ENCODE results near the gene HCN2. TPM values are rescaled to one million over a fixed set of nuclear protein-coding genes. Genes with fewer than 3 reads are reported as not detected.
"Not testable (repeated sequence)": the region's sequence is repeated elsewhere in the genome, so short reads cannot be mapped to it uniquely, and the experiment has no call there.

Gene HCN2
- total RNA-seq, 1 experiment from 2014 or later = 1.2 TPM

- in situ Hi-C loops (cut with HindIII; ENCODE audit: low pct_unique_long_range_greater_than_20kb, low sequenced_read_pairs) = no loop called here
- no peak for DNase-seq (ENCODE audit: low read depth, low spot score)
These were observed 33.0 kb downstream of the HCN2 start for GRCh38 chr19:622666-623065.

DNA sequence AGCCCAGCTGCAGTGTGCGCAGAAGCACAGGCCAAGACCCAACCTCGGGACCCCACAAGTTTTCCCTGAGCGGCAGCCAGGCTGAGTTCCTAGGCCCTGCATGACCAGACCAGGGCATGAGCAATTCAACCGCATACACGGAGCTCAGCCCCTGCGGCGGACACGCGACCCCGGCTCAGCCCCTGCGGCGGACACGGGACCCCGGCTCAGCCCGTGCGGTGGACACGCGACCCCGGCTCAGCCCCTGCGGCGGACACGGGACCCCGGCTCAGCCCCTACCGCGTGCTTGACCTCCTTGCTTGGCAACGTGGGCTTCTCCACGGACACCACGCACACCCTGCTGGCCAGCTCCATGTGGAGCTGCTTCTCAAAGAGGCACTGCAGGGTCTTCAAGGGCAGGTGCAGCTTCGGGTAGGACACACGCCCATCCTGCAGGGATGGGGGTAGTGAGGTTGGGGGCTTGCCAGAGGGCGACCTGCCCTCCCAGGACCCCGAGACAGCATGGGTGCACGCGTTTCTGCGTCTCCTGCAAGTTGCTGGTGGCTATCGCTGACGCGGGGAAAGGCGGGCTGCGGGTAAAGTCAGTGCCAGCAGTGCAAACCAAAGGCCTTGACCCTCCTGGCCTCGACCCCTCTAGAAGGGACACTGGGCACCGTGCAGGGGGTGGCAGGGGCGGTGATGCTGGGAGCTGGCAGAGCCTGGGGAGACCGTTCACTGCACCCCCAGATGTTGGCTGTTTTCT is 33.7 kb downstream of the HCN2 start:
- no peak for DNase-seq (ENCODE audit: low read depth, low spot score)
- in situ Hi-C loops (cut with HindIII; ENCODE audit: low pct_unique_long_range_greater_than_20kb, low sequenced_read_pairs) = no loop called here

GRCh38 chr19:623974-624373 is 34.3 kb downstream of the HCN2 start:
- in situ Hi-C loops (cut with HindIII; ENCODE audit: low pct_unique_long_range_greater_than_20kb, low sequenced_read_pairs) = no loop called here
- DNase-seq (ENCODE audit: low read depth, low spot score) = no peak

GRCh38 chr19:624433-625109 is 34.9 kb downstream of the HCN2 start:
- DNase-seq (ENCODE audit: low read depth, low spot score) = no peak
- in situ Hi-C loops (cut with HindIII; ENCODE audit: low pct_unique_long_range_greater_than_20kb, low sequenced_read_pairs) = no loop called here

- in situ Hi-C loops (cut with HindIII; ENCODE audit: low pct_unique_long_range_greater_than_20kb, low sequenced_read_pairs) = no loop called here
- no peak for DNase-seq (ENCODE audit: low read depth, low spot score)
These were observed 35.6 kb downstream of the HCN2 start for GRCh38 chr19:625257-625656.

- DNase-seq (ENCODE audit: low read depth, low spot score); in situ Hi-C loops (cut with HindIII; ENCODE audit: low pct_unique_long_range_greater_than_20kb, low sequenced_read_pairs): not testable (repeated sequence)
These were observed 36.9 kb downstream of the HCN2 start for GRCh38 chr19:626566-626965.

DNA sequence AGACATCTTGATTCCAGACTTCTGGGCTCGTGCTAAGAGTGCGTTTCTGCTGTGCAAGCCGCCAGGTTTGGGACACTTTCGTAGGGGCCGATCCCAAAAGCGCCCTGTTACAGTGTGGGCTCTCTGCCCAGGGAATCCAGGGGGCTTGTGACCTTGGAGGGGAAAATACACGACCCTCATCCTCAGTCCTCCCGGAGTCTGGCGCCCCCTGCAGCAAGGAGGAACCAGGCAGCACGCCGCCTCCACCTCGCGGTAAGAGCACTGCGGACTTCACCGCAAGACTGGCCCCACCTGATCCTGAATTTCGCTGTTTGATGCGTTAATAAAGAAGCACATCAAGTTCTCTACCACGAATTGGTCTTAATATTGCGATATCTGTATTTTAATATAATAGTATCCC is 38.5 kb downstream of the HCN2 start:
- no peak for DNase-seq (ENCODE audit: low read depth, low spot score)
- in situ Hi-C loops (cut with HindIII; ENCODE audit: low pct_unique_long_range_greater_than_20kb, low sequenced_read_pairs) = no loop called here

GRCh38 chr19:629515-629914 is 39.8 kb downstream of the HCN2 start:
- in situ Hi-C loops (cut with HindIII; ENCODE audit: low pct_unique_long_range_greater_than_20kb, low sequenced_read_pairs); DNase-seq (ENCODE audit: low read depth, low spot score): not testable (repeated sequence)

GRCh38 chr19:629961-630714 is 40.5 kb downstream of the HCN2 start:
- in situ Hi-C loops (cut with HindIII; ENCODE audit: low pct_unique_long_range_greater_than_20kb, low sequenced_read_pairs) = no loop called here
- no peak for DNase-seq (ENCODE audit: low read depth, low spot score)

DNA sequence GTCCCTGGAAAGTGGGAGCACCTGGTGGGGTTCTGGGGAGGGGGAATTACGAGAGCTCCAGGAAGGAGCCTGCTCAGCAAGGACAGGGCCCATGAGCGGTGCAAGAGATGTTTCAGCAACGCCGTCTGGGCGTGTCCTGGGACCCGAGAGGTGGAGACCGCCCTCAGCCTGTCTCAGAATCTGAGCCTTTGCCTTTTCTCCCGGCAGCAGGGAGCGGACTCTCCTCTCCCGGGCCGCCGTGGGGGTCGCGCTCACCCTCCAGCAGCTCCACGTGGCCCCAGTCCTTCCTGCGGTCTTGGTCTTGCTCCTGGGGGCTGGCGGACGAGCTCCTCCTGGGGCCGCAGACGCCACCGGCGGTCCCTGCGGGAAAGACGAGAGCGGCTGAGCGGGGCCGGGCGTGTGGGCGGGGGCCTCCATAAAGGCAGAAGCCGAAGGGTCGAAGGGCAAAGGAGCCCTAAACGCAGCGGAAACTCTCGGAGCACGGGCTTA is 42.9 kb downstream of the HCN2 start:
- DNase-seq (ENCODE audit: low read depth, low spot score) = peak; percentile 39
- in situ Hi-C loops (cut with HindIII; ENCODE audit: low pct_unique_long_range_greater_than_20kb, low sequenced_read_pairs) = no loop called here

- in situ Hi-C loops (cut with HindIII; ENCODE audit: low pct_unique_long_range_greater_than_20kb, low sequenced_read_pairs) = no loop called here
- peak; percentile 96 for DNase-seq (ENCODE audit: low read depth, low spot score)
These were observed 43.5 kb downstream of the HCN2 start, which contains the start of gene POLRMT for GRCh38 chr19:633068-633785. TSS of gene POLRMT (minus strand) at chr19:633537. CDS start at chr19:633512, 25 bp downstream.

GRCh38 chr19:633786-634639 is 44.3 kb downstream of the HCN2 start:
- DNase-seq (ENCODE audit: low read depth, low spot score) = no peak
- in situ Hi-C loops (cut with HindIII; ENCODE audit: low pct_unique_long_range_greater_than_20kb, low sequenced_read_pairs) = no loop called here

GRCh38 chr19:634975-635652 is 45.4 kb downstream of the HCN2 start:
- DNase-seq (ENCODE audit: low read depth, low spot score) = no peak

DNA sequence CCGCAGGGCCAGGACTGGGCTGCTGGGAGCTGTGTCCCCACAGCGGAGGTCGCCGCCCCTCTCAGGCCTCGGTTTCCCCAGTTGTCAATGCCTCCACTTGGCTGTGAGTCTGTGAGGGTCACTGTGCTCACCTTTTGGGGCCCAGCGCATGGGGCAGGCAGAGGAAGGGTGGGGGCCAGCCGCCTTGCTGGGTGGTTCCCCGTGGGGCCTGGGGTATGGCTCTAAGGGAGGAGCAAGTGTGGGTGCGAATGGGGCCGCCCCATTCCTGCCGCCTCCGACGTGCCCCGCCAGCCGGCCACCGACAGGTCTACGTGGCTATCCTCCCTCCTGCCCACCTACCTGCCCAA is 49.2 kb downstream of the HCN2 start:
- in situ Hi-C loops (cut with HindIII; ENCODE audit: low pct_unique_long_range_greater_than_20kb, low sequenced_read_pairs) = no loop called here
- no peak for DNase-seq (ENCODE audit: low read depth, low spot score)

More at GRCh38 chr19:634975-635652, 45.4 kb downstream of the HCN2 start:
- in situ Hi-C loops (cut with HindIII; ENCODE audit: low pct_unique_long_range_greater_than_20kb, low sequenced_read_pairs) = no loop called here

DNA sequence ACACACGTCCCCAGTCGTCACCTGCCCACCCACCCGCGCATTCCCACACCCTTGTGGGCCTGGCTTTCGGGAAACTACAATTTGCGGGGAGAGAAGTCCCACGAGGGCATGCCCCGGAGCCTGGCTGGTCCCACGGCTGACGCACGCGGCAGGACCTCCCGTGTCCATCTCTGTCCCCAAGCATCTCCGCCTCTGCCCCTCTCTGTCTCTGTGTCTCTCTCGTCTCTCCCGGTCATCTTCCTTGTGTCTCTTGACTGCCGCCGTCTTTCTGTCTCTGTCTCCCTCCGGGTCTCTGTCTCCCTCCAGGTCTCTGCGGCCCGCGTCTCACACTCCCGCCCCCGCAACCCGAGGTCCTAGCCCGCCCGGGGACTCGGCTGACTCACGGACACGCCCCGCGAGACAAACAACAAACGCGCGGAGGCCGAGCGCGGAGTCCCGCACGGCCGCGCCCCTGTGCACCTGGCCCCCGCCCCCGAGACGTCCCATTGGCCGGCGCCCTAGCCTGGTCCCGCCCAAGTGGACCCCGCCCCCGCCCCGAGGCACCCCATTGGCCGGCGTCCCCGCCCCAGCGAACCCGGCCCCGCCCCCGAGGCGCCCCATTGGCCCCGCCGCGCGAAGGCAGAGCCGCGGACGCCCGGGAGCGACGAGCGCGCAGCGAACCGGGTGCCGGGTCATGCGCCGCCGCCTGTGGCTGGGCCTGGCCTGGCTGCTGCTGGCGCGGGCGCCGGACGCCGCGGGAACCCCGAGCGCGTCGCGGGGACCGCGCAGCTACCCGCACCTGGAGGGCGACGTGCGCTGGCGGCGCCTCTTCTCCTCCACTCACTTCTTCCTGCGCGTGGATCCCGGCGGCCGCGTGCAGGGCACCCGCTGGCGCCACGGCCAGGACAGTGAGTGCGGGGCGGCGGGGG is 49.8 kb downstream of the HCN2 start, which contains the start of gene FGF22:
TSS of gene FGF22 (plus strand) at position 627 of the 908 bp plus-strand sequence. CDS start at position 674, 47 bp downstream.
- DNase-seq (ENCODE audit: low read depth, low spot score) = peak; percentile 80
- in situ Hi-C loops (cut with HindIII; ENCODE audit: low pct_unique_long_range_greater_than_20kb, low sequenced_read_pairs) = no loop called here
